Gastrocnemius medialis (tissue), 4 donors: Measurements from ENCODE around the gene ZNF232.

ENCODE experiments used
- CTCF ChIP-seq, 5 experiments: fragments of 450-650 bp in 3 of 5; fragments of 200-600 bp in 2 of 5; sonication (generic) in 2 of 5; IDR thresholded peaks in 4 of 5; conservative IDR thresholded peaks in 1 of 5; 1 replicate in 4 of 5; 2 replicates in 1 of 5; pipeline ENCODE4 v1.5.1; 2016 to 2019; ENCODE audit warnings: antibody characterized with exemption in 5 of 5, mild to moderate bottlenecking in 3 of 5, moderate library complexity in 3 of 5
- POLR2A ChIP-seq, 2 donors: fragments of 450-650 bp; IDR thresholded peaks; one replicate each; pipeline ENCODE4 v1.6.1; 2017; ENCODE audit warnings: antibody characterized with exemption in 2 of 2, mild to moderate bottlenecking in 2 of 2, moderate library complexity in 2 of 2

DNA sequence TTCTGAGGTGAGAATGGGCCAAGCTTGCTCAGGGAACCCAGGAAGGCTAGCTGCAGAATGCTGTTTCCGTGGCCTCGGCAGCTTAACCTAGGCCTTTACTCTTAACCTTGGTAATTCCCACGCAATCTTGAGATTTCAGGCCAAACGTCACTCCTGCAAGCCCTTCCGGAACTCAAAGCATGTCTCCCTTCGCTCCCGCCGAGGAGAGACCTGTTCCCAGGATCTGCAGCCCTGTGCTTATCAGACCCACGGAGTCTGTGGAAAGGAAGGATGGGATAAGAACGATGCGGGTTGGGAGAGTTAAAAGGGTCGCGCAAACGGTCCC lies 33.9 kb downstream of the ZNF232 start:
- TF ChIP-seq CTCF (IDR thresholded peaks at IDR 0.05 in 4 of 5, conservative IDR thresholded peaks at IDR 0.05 in 1 of 5) (no peak), POLR2A (IDR thresholded peaks at IDR 0.05) (no peak)
